HG02970 (cell line): ENCODE data around the gene BICD1.

Experiments
- ATAC-seq: cut with Tn5 transposase; IDR thresholded peaks from one replicate; pipeline ENCODE4 v1.9.1; 2021; ENCODE audit warnings: mild to moderate bottlenecking, moderate library complexity, moderate number of reproducible peaks; ENCODE audit not compliant: unreplicated experiment, low FRiP score

The BICD1 gene

GRCh38 chr12:32100888-32101287 lies 5.8 kb upstream of the BICD1 start:
- ATAC-seq = no peak

GRCh38 chr12:32102234-32102633 lies 4.4 kb upstream of the BICD1 start:
- ATAC-seq = no peak

GRCh38 chr12:32104572-32105355 lies 1.9 kb upstream of the BICD1 start:
- ATAC-seq = no peak

GRCh38 chr12:32105986-32106516 lies 596 bp upstream of the BICD1 start:
- peak; percentile 8 for ATAC-seq

GRCh38 chr12:32107359-32108267 lies 966 bp downstream of the BICD1 start:
- ATAC-seq = no peak

- no peak for ATAC-seq
These were observed 2.1 kb downstream of the BICD1 start for GRCh38 chr12:32108787-32109186.

GRCh38 chr12:32110417-32110816 lies 3.8 kb downstream of the BICD1 start:
- no peak for ATAC-seq

GRCh38 chr12:32110942-32111341 lies 4.3 kb downstream of the BICD1 start:
- no peak for ATAC-seq

GRCh38 chr12:32115404-32116104 lies 8.9 kb downstream of the BICD1 start:
- no peak for ATAC-seq

GRCh38 chr12:32116897-32117296 lies 10.2 kb downstream of the BICD1 start:
- ATAC-seq = no peak

- ATAC-seq = no peak
These were observed 10.7 kb downstream of the BICD1 start for GRCh38 chr12:32117316-32117715.

- no peak for ATAC-seq
These were observed 12.2 kb downstream of the BICD1 start for GRCh38 chr12:32118806-32119205.

- no peak for ATAC-seq
These were observed 13.8 kb downstream of the BICD1 start for GRCh38 chr12:32120419-32120818.

- no peak for ATAC-seq
These were observed 18.0 kb downstream of the BICD1 start for GRCh38 chr12:32124637-32125036.

GRCh38 chr12:32125455-32126084 lies 18.9 kb downstream of the BICD1 start:
- ATAC-seq = no peak

GRCh38 chr12:32126720-32127119 lies 20.1 kb downstream of the BICD1 start:
- no peak for ATAC-seq

GRCh38 chr12:32131666-32132065 lies 25.0 kb downstream of the BICD1 start:
- no peak for ATAC-seq

- peak; percentile 43 for ATAC-seq
These were observed 27.6 kb downstream of the BICD1 start for GRCh38 chr12:32134101-32134888.

- no peak for ATAC-seq
These were observed 29.3 kb downstream of the BICD1 start for GRCh38 chr12:32135967-32136366.
